Measurements from ENCODE around the gene TMEM17. TPM values are rescaled to one million over a fixed set of nuclear protein-coding genes. Genes with fewer than 3 reads are reported as not detected.

The TMEM17 gene
- total and polyA plus RNA-seq, 2 of the 13 experiments (the other 11 are each of a cell fraction or from before 2014, with no cell fraction given): 0.22 to 0.50 TPM

DNA sequence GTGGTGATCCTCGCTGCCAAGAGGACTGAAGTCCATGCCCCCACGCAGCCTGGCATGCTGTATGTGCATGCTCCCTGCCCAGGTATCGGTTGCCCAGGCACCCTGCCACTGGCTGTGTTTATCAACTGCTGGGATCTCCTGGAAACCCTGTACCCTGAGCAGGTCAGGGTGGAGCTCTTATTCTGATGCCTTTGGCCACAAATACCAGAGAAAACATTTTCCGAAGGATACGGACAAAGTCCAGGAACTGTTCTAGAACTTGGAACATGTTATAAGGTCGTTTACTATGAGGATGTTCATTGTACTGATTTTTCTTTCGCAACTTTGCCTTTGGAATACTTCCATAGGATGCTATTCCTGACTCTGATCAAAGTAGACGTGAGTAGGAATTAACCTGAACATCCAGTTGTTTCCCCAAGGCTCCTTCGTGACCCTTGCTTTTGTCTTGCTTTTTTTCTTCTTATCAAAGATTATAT is 55.2 kb downstream of the TMEM17 start (continued):
- TF ChIP-seq TRIM24 (CRISPR knock-in tag; IDR thresholded peaks at IDR 0.05) (peak; percentile 14; the same call in 1 of the 2 replicates), MYC (CRISPR knock-in tag; IDR thresholded peaks at IDR 0.05; ENCODE audit: borderline replicate concordance) (no peak), NCOA1 (CRISPR knock-in tag; IDR thresholded peaks at IDR 0.05) (peak; percentile 4; the same call in 1 of the 2 replicates), ZNF782 (CRISPR knock-in tag; IDR thresholded peaks at IDR 0.05; ENCODE audit: borderline replicate concordance) (no peak), RARA (CRISPR knock-in tag; IDR thresholded peaks at IDR 0.05) (peak; percentile 55; the same call in 1 of the 2 replicates), ZNF251 (CRISPR knock-in tag; IDR thresholded peaks at IDR 0.05) (no peak), KAT8 (CRISPR knock-in tag; IDR thresholded peaks at IDR 0.05) (peak; percentile 40; the same call in 1 of the 2 replicates), PAWR (CRISPR knock-in tag; IDR thresholded peaks at IDR 0.05; ENCODE audit: borderline replicate concordance) (no peak), ISL2 (CRISPR knock-in tag; IDR thresholded peaks at IDR 0.05) (0 out of 2 replicates have a peak, but pooled peaks have one; percentile 21), SOX5 (CRISPR knock-in tag; IDR thresholded peaks at IDR 0.05; ENCODE audit: borderline replicate concordance) (peak; percentile 79), ELF3 (CRISPR knock-in tag; IDR thresholded peaks at IDR 0.05) (peak; percentile 35; the same call in 1 of the 2 replicates), ZBTB7B (CRISPR knock-in tag; IDR thresholded peaks at IDR 0.05) (no peak), TP53 (CRISPR knock-in tag; conservative IDR thresholded peaks at IDR 0.05) (no peak), MEIS2 (CRISPR knock-in tag; IDR thresholded peaks at IDR 0.05) (no peak), RFX1 (IDR thresholded peaks at IDR 0.05) (peak; percentile 50; the same call in 1 of the 2 replicates), ARID2 (CRISPR knock-in tag; IDR thresholded peaks at IDR 0.05; ENCODE audit: borderline replicate concordance) (no peak), RXRB (CRISPR knock-in tag; IDR thresholded peaks at IDR 0.05; ENCODE audit: borderline replicate concordance) (peak; percentile 76)
- TF ChIP-seq, protein P1, sequence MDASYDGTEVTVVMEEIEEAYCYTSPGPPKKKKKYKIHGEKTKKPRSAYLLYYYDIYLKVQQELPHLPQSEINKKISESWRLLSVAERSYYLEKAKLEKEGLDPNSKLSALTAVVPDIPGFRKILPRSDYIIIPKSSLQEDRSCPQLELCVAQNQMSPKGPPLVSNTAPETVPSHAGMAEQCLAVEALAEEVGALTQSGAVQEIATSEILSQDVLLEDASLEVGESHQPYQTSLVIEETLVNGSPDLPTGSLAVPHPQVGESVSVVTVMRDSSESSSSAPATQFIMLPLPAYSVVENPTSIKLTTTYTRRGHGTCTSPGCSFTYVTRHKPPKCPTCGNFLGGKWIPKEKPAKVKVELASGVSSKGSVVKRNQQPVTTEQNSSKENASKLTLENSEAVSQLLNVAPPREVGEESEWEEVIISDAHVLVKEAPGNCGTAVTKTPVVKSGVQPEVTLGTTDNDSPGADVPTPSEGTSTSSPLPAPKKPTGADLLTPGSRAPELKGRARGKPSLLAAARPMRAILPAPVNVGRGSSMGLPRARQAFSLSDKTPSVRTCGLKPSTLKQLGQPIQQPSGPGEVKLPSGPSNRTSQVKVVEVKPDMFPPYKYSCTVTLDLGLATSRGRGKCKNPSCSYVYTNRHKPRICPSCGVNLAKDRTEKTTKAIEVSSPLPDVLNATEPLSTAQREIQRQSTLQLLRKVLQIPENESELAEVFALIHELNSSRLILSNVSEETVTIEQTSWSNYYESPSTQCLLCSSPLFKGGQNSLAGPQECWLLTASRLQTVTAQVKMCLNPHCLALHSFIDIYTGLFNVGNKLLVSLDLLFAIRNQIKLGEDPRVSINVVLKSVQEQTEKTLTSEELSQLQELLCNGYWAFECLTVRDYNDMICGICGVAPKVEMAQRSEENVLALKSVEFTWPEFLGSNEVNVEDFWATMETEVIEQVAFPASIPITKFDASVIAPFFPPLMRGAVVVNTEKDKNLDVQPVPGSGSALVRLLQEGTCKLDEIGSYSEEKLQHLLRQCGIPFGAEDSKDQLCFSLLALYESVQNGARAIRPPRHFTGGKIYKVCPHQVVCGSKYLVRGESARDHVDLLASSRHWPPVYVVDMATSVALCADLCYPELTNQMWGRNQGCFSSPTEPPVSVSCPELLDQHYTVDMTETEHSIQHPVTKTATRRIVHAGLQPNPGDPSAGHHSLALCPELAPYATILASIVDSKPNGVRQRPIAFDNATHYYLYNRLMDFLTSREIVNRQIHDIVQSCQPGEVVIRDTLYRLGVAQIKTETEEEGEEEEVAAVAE (CRISPR knock-in tag; IDR thresholded peaks at IDR 0.05; ENCODE audit: borderline replicate concordance): peak; percentile 49; the same call in 1 of the 2 replicates
- TF ChIP-seq, protein P2, sequence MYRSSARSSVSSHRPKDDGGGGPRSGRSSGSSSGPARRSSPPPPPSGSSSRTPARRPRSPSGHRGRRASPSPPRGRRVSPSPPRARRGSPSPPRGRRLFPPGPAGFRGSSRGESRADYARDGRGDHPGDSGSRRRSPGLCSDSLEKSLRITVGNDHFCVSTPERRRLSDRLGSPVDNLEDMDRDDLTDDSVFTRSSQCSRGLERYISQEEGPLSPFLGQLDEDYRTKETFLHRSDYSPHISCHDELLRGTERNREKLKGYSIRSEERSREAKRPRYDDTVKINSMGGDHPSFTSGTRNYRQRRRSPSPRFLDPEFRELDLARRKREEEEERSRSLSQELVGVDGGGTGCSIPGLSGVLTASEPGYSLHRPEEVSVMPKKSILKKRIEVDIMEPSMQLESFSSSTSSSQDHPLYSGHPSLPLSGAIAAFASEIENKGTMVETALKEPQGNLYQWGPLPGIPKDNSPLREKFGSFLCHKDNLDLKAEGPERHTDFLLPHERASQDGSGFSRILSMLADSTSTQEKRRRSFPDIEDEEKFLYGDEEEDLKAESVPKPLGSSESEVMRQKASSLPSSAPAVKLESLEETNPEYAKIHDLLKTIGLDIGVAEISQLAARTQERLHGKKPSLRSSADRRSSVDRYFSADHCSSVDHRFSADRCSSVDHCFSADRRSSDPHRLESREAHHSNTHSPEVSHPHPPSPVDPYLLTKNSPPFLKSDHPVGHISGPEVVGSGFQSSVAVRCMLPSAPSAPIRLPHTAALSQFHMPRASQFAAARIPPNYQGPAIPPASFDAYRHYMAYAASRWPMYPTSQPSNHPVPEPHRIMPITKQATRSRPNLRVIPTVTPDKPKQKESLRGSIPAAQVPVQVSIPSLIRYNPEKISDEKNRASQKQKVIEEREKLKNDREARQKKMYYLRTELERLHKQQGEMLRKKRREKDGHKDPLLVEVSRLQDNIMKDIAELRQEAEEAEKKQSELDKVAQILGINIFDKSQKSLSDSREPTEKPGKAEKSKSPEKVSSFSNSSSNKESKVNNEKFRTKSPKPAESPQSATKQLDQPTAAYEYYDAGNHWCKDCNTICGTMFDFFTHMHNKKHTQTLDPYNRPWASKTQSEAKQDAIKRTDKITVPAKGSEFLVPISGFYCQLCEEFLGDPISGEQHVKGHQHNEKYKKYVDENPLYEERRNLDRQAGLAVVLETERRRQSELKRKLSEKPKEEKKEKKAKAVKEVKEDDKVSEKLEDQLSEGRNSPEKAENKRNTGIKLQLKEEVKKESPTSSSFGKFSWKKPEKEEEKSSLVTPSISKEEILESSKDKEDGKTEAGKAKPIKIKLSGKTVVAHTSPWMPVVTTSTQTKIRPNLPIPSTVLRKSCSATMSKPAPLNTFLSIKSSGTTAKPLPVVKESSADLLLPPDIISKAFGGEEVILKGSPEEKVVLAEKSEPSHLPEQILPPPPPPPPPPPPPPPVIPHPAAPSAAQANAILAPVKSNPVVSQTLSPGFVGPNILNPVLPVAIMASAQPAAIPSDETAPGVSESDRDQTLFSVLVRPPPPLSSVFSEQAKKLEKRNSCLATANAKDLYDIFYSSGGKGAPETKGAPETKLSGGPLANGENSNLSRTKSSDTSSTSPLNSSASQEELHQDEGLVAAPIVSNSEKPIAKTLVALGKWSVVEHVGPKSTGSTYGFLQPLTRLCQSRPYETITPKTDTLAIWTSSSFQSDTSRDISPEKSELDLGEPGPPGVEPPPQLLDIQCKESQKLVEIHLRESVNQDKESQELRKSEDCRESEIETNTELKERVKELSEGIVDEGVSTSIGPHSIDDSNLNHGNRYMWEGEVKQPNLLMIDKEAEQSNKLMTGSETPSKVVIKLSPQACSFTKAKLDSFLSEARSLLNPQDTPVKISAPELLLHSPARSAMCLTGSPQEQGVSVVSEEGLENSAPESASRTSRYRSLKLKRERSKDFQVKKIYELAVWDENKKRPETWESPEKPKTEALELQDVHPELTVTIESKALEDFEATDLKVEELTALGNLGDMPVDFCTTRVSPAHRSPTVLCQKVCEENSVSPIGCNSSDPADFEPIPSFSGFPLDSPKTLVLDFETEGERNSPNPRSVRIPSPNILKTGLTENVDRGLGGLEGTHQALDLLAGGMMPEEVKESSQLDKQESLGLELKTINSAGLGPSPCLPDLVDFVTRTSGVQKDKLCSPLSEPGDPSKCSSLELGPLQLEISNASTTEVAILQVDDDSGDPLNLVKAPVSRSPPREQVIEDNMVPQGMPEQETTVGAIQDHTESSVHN (CRISPR knock-in tag; IDR thresholded peaks at IDR 0.05): no peak
